Mesothelial cell of epicardium (in vitro differentiated cells): ENCODE measurements around the gene SHISA5. TPM values are rescaled to one million over a fixed set of nuclear protein-coding genes. Genes with fewer than 3 reads are reported as not detected.
A peak's percentile ranks its signal among the peaks of the same experiment; 100 is the strongest.

ENCODE experiments used
- DNase-seq, 2 experiments: peaks; one replicate each; pipeline ENCODE4 v3.0.0; 2021; ENCODE audit warnings: low spot score in 2 of 2; ENCODE audit not compliant: unreplicated experiment in 2 of 2
- H3K27ac Mint-ChIP-seq: 2 replicates; pipeline ENCODE4 v1.8.0; 2021; ENCODE audit warnings: mixed read lengths
- H3K27me3 Mint-ChIP-seq: 2 replicates; pipeline ENCODE4 v1.8.0; 2021; ENCODE audit warnings: low read depth, mixed read lengths
- H3K36me3 Mint-ChIP-seq: 2 replicates; pipeline ENCODE4 v1.8.0; 2021; ENCODE audit warnings: mixed read lengths
- H3K4me1 Mint-ChIP-seq: 2 replicates; pipeline ENCODE4 v1.8.0; 2021; ENCODE audit warnings: mixed read lengths
- H3K4me3 Mint-ChIP-seq: 2 replicates; pipeline ENCODE4 v1.8.0; 2021; ENCODE audit warnings: mild to moderate bottlenecking, moderate library complexity, mixed read lengths
- H3K9me3 Mint-ChIP-seq: 2 replicates; pipeline ENCODE4 v1.8.0; 2021; ENCODE audit warnings: mixed read lengths
- total RNA-seq: library from RNA; stranded (reverse); gene quantifications from 3 replicates; pipeline ENCODE4 v1.2.1, GENCODE V29; 2021
- TF ChIP-seq, protein P1 (sequence below): fragments of 200-600 bp; sonication (generic); IDR thresholded peaks from one replicate; pipeline ENCODE4 v1.5.0; 2021; ENCODE audit warnings: antibody characterized with exemption; ENCODE audit not compliant: unreplicated experiment

The SHISA5 gene
- total RNA-seq, 1 donor from 2014 or later: 154 TPM

- Mint-ChIP-seq H3K27ac (peak overlapping the region; percentile 82), H3K27me3 (no peaks in the 10 kb centered on the region), H3K36me3 (peaks cover 2% of the 10 kb centered on the region), H3K4me3 (peak overlapping the region; percentile 21), H3K9me3 (no peaks in the 10 kb centered on the region), H3K4me1 (peaks cover 44% of the 10 kb centered on the region)
- DNase-seq: no peak
- TF ChIP-seq, protein P1, sequence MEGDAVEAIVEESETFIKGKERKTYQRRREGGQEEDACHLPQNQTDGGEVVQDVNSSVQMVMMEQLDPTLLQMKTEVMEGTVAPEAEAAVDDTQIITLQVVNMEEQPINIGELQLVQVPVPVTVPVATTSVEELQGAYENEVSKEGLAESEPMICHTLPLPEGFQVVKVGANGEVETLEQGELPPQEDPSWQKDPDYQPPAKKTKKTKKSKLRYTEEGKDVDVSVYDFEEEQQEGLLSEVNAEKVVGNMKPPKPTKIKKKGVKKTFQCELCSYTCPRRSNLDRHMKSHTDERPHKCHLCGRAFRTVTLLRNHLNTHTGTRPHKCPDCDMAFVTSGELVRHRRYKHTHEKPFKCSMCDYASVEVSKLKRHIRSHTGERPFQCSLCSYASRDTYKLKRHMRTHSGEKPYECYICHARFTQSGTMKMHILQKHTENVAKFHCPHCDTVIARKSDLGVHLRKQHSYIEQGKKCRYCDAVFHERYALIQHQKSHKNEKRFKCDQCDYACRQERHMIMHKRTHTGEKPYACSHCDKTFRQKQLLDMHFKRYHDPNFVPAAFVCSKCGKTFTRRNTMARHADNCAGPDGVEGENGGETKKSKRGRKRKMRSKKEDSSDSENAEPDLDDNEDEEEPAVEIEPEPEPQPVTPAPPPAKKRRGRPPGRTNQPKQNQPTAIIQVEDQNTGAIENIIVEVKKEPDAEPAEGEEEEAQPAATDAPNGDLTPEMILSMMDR: no peak
These were observed 70.4 kb downstream of the SHISA5 start for GRCh38 chr3:48433472-48434118.

DNA sequence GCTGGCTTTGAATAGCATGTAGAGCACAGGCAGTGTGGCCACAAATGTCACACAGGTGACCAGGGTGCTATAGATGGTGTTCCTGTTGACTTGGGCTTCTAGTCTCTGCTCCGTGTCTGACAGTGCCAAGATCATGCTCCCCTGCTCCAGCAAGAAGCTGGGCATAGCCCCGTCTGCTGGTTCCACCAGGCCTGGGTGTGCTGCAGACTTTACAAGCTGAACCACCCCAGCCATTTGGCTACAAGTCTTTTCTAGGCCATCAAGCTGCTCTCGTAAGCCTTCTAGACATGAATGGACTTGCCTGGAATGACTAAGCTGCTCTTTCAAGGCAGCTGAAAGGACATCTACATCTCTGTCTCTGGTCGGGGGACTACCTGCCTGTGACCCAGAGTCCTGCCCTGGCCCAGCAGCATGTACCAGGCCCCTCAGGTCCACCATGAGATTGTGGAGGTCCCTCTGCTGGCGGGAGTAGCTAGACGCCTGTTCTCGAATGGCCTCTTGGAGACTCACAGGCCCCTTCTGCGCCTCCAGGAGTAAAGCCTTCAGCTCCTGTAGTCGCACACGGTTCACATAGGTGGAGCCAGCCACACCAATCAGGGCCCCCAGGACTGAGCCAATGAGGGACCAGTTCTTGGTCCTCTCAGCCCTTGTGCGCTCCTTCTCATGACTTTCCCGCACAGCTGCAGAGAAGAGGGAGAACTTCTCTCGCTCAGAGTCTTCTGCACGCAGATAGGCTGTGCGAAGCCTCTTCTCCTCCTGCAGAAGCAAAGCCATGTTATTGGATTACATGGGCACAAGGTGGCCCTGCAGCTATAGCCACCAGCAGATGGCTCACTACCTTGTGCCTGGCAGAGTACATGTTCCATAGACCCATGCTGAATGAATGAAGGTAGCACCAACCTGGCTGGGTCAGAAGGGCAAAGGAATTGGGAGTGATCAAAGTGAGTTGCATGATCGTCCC lies 71.3 kb downstream of the SHISA5 start:
- peaks cover 48% of the 10 kb centered on the region for H3K4me1 Mint-ChIP-seq
- H3K36me3 Mint-ChIP-seq: peaks cover 2% of the 10 kb centered on the region
- H3K9me3 Mint-ChIP-seq: no peaks in the 10 kb centered on the region
- TF ChIP-seq, protein P1: no peak
- H3K27ac Mint-ChIP-seq: peak overlapping the region; percentile 84
- H3K27me3 Mint-ChIP-seq: no peaks in the 10 kb centered on the region
- DNase-seq: no peak
- H3K4me3 Mint-ChIP-seq: no peak overlapping the region

DNA sequence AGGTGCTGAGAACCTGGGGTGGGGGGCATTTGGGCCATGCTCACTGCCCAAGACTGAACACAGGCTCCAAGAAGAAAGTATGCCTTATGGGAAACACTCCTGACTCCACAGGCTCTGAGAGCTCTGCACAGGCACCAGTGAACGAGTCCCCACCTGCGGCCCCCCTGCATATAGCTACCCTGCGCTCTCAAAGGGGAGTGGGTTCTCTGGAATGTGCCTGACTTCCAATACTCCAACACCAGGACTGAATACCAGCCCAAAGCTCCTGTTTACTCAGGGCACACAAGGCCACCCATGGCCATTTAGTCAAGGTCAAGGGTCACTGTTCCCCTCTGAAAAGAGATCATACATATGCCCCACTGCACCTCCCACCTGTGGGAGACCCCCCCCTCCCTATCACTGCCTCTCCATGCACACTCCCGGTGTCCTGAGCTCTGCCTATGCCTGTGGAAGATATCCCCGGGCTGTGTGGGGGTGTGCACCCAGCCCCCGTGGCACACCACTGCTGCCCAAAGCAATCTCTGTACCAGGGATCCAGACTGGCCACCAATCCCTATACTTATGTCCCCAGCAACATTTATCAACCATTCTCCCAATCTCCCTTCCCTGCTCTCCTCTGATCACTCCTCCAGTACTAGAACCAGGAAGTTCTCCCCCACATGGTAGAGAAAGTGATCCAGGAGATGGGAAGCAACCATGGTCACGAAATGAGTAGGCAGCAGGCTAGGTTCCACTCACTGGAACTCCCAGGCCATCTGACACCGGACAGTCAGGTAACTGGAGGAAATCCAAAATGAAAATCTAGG lies 72.5 kb downstream of the SHISA5 start:
- Mint-ChIP-seq H3K4me1 (peaks cover 58% of the 10 kb centered on the region), H3K4me3 (peak overlapping the region; percentile 87), H3K9me3 (no peaks in the 10 kb centered on the region), H3K27ac (peak overlapping the region; percentile 97), H3K27me3 (no peaks in the 10 kb centered on the region), H3K36me3 (peaks cover 2% of the 10 kb centered on the region)
- no peak for DNase-seq
- TF ChIP-seq, protein P1: no peak

- H3K36me3 Mint-ChIP-seq: peaks cover 2% of the 10 kb centered on the region
- peaks cover 65% of the 10 kb centered on the region for H3K4me1 Mint-ChIP-seq
- H3K9me3 Mint-ChIP-seq: no peaks in the 10 kb centered on the region
- peak overlapping the region; percentile 97 for H3K27ac Mint-ChIP-seq
- DNase-seq: no peak
- H3K27me3 Mint-ChIP-seq: no peaks in the 10 kb centered on the region
- TF ChIP-seq, protein P1: no peak
- peak overlapping the region; percentile 87 for H3K4me3 Mint-ChIP-seq
These were observed 73.3 kb downstream of the SHISA5 start for GRCh38 chr3:48430708-48431101.

GRCh38 chr3:48429960-48430707 lies 73.8 kb downstream of the SHISA5 start, which contains the start of gene PLXNB1:
Gene PLXNB1 (minus strand): TSS chr3:48430086. CDS start chr3:48424611, 5,475 bp downstream.
- Mint-ChIP-seq H3K27ac (peak within 1 kb of the TSS; percentile 97), H3K36me3 (peaks cover 2% of the 10 kb centered on the region), H3K4me3 (peak within 1 kb of the TSS; percentile 87), H3K27me3 (no peaks in the 10 kb centered on the region), H3K9me3 (no peaks in the 10 kb centered on the region), H3K4me1 (peaks cover 68% of the 10 kb centered on the region)
- DNase-seq: peak; percentile 63 to 81
- TF ChIP-seq, protein P1: no peak
